Measurements from ENCODE around the gene MFGE8. TPM values are rescaled to one million over a fixed set of nuclear protein-coding genes. Genes with fewer than 3 reads are reported as not detected.

MFGE8 gene
- total RNA-seq, 2 donors from 2014 or later, result 31.3 to 38.6 TPM

DNA sequence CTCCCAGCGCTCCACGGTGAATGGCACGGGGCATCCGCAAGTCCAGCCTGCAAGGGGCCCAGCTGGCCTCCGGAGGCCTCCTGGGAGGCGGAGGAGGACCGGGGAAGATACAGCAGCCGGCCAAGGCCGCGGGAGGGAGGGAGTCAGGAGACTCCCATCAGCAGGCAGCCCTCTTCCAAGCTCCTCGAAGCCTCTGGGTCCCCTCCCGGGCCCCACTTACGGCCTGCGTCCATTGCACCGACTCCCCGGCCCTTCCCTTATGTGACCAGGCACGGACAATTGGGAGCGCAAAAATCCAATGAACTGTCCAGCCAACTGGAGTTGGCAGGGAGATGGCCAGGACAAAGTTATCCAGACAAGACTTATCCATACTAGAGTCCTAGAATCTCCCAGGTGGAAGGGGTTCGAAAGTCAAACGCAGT is 668 bp downstream of the MFGE8 start:
- H3K4me3 ChIP-seq, result peak overlapping the region; percentile 71
- H3K27ac ChIP-seq, result no peak overlapping the region
- no peaks in the 10 kb centered on the region for H3K27me3 ChIP-seq
- intact Hi-C loops (cut with DNase I), result no loop called here
- H3K9ac ChIP-seq (ENCODE audit: low read depth in 2 of 2, low read length in 2 of 2), result peak overlapping the region in 1 of 2 donors; percentile 69
- H3K9me3 ChIP-seq, result no peaks in the 10 kb centered on the region
- TF ChIP-seq, protein P1, sequence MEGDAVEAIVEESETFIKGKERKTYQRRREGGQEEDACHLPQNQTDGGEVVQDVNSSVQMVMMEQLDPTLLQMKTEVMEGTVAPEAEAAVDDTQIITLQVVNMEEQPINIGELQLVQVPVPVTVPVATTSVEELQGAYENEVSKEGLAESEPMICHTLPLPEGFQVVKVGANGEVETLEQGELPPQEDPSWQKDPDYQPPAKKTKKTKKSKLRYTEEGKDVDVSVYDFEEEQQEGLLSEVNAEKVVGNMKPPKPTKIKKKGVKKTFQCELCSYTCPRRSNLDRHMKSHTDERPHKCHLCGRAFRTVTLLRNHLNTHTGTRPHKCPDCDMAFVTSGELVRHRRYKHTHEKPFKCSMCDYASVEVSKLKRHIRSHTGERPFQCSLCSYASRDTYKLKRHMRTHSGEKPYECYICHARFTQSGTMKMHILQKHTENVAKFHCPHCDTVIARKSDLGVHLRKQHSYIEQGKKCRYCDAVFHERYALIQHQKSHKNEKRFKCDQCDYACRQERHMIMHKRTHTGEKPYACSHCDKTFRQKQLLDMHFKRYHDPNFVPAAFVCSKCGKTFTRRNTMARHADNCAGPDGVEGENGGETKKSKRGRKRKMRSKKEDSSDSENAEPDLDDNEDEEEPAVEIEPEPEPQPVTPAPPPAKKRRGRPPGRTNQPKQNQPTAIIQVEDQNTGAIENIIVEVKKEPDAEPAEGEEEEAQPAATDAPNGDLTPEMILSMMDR (IDR thresholded peaks at IDR 0.05), result no peak
- DNase-seq, result no peak
- H3K4me1 ChIP-seq, result no peaks in the 10 kb centered on the region
- H3K36me3 ChIP-seq, result no peaks in the 10 kb centered on the region

DNA sequence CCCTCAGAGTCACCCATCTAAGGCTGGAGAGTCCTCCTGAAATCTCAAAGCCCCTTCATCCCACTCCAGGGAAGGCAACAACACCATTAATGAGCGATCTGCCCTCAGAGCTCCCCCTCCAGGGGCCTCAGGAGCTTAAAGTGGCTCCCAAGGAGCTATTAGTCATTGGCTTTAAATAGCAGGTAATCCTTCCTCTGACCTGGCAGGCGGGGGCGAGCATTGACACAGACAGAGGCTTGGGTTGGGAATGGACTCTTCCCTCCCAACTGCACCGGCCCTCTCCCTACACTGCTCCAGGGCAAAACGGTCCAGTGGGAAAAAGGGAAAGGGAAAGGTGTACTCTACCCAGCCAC is 1.4 kb downstream of the MFGE8 start:
- intact Hi-C loops (cut with DNase I), result no loop called here
- TF ChIP-seq, protein P1 (IDR thresholded peaks at IDR 0.05), result no peak
- Histone ChIP-seq H3K27me3 (no peaks in the 10 kb centered on the region), H3K27ac (no peak overlapping the region), H3K9me3 (no peaks in the 10 kb centered on the region), H3K9ac (ENCODE audit: low read depth in 2 of 2, low read length in 2 of 2) (no peak overlapping the region), H3K4me3 (no peak overlapping the region), H3K4me1 (no peaks in the 10 kb centered on the region), H3K36me3 (no peaks in the 10 kb centered on the region)
- DNase-seq, result no peak

DNA sequence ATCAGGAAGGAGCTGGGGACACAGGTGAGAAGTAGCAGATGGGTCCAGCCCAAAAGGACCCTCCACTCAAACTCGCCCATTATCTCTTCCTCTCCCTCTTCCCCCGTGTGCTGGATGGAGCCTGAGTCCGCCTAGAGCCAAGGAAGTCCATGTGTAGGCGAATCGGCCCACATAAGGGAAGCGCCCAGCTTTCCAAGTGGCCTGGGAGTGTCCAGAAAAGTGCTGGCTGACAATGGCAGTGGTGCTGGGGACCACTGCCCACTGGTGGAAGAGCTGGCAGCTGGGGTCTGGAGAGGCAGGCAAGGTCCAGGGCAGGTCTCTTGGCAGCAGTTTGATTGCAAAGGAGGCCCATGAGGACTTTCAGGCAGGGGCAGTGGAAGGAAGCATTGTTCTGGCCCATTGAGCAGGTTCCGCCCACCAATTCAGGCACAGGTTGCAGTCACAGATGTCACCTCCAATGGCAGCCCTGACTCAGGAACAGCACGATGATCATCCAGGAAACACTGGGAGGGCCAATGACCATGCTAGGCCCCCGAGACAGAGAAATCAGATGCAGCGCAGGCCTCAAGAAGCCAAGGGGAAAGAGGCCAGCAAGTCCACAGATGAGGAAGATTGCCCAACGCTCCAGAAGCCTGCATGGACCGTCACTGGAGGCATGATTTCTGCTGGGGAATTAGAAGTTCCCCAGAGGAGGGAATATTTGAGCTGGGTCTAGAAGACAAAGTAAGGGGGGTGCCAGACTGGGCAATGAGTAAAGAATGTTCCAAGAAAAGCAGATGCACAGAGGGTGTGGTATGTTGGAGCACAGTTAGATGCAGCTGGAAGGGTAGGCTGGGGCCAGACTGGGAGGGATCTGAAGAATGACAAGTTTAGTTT is 3.0 kb downstream of the MFGE8 start:
- Histone ChIP-seq H3K27me3 (no peaks in the 10 kb centered on the region), H3K9me3 (no peaks in the 10 kb centered on the region), H3K9ac (ENCODE audit: low read depth in 2 of 2, low read length in 2 of 2) (no peak overlapping the region), H3K27ac (no peak overlapping the region), H3K4me3 (no peak overlapping the region), H3K36me3 (no peaks in the 10 kb centered on the region), H3K4me1 (no peaks in the 10 kb centered on the region)
- TF ChIP-seq, protein P1 (IDR thresholded peaks at IDR 0.05), result no peak
- no peak for DNase-seq
- intact Hi-C loops (cut with DNase I), result loop anchor here (5.0 kb wide), 1 partner anchor 267 kb away; no protein-coding TSS in a partner anchor

DNA sequence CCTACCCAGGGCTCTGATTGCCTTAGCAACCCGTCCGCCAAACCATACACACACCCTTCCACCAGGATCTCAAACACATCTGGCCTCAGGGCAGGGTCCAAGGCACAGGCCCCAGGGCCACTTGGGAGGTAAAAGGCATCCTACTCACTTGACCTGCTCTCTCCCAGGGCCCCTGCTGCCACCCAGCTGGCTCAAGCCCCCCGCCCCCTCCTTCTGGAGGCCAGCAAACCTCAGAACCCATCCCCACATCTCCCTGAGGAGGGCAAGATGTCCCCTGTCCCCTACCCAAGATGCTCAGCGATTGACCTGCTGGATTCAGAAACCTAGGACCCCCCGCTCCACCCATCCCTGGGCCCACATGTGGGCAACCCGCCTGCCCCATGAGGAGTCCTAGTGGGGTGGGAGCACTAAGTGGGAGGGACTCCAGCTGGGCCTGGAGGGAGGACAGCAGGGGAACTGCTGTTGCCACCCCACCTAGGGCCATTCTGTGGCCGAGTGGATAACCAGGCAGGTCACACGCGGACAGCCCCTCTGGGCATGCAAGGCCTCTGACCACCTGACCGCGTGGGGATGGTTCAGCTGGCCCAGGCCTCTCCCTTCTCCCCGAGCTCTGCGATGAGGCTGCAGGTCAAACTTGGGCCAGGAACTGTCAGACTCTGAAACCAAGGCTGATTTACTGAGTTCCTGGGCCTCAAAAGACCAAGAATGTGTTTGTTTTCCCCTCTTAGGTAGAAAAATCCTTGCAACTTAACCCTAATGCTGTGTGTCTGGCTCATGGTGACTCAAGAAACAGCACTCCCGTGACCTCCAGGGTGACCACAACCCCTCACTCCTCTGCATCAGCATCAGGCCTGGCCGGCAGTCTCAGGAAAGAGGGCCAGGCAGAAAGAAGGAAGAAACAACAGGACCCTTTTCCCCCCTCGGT is 4.2 kb downstream of the MFGE8 start:
- no peak overlapping the region for H3K4me3 ChIP-seq
- no peaks in the 10 kb centered on the region for H3K9me3 ChIP-seq
- no peak overlapping the region for H3K9ac ChIP-seq (ENCODE audit: low read depth in 2 of 2, low read length in 2 of 2)
- H3K4me1 ChIP-seq, result peaks cover 4% of the 10 kb centered on the region
- no peak overlapping the region for H3K27ac ChIP-seq
- DNase-seq, result no peak
- no peaks in the 10 kb centered on the region for H3K36me3 ChIP-seq
- no peaks in the 10 kb centered on the region for H3K27me3 ChIP-seq
- intact Hi-C loops (cut with DNase I), result loop anchor here (5.0 kb wide), 1 partner anchor 268 kb away; no protein-coding TSS in a partner anchor
- TF ChIP-seq, protein P1 (IDR thresholded peaks at IDR 0.05), result no peak

DNA sequence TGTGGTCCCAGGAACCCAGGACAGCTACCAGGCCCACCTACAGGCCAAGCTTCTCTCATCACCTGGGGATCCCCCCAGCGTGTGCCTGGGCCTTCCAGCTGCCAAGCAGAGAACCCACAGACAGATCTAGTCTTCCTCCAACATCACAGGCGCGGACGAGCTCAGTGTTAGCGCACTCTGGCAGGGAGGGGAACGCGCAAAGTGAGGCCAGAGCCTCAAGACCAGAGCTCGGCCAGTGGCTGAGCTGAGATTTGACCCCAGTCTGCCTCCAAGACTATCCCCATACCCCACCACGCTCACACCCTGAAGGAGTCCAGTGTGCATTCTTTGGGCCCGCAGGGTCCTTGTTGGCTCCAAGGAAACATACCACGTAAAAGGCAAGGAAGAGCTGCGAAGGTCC is 5.1 kb downstream of the MFGE8 start:
- Histone ChIP-seq H3K36me3 (no peaks in the 10 kb centered on the region), H3K4me1 (peaks cover 4% of the 10 kb centered on the region), H3K4me3 (no peak overlapping the region), H3K9ac (ENCODE audit: low read depth in 2 of 2, low read length in 2 of 2) (no peak overlapping the region), H3K9me3 (no peaks in the 10 kb centered on the region), H3K27me3 (no peaks in the 10 kb centered on the region), H3K27ac (no peak overlapping the region)
- intact Hi-C loops (cut with DNase I), result loop anchor here (5.0 kb wide), 1 partner anchor 269 kb away; no protein-coding TSS in a partner anchor
- TF ChIP-seq, protein P1 (IDR thresholded peaks at IDR 0.05), result no peak
- DNase-seq, result no peak
